HG02938 (cell line): ENCODE results near the gene RCN1.
A peak's percentile ranks its signal among the peaks of the same experiment; 100 is the strongest.
"Not testable (repeated sequence)": the region's sequence is repeated elsewhere in the genome, so short reads cannot be mapped to it uniquely, and the experiment has no call there.

Experiments
- ATAC-seq: cut with Tn5 transposase; IDR thresholded peaks from one replicate; pipeline ENCODE4 v1.9.1; 2021; ENCODE audit warnings: mild to moderate bottlenecking, moderate library complexity; ENCODE audit not compliant: unreplicated experiment

The RCN1 gene

DNA sequence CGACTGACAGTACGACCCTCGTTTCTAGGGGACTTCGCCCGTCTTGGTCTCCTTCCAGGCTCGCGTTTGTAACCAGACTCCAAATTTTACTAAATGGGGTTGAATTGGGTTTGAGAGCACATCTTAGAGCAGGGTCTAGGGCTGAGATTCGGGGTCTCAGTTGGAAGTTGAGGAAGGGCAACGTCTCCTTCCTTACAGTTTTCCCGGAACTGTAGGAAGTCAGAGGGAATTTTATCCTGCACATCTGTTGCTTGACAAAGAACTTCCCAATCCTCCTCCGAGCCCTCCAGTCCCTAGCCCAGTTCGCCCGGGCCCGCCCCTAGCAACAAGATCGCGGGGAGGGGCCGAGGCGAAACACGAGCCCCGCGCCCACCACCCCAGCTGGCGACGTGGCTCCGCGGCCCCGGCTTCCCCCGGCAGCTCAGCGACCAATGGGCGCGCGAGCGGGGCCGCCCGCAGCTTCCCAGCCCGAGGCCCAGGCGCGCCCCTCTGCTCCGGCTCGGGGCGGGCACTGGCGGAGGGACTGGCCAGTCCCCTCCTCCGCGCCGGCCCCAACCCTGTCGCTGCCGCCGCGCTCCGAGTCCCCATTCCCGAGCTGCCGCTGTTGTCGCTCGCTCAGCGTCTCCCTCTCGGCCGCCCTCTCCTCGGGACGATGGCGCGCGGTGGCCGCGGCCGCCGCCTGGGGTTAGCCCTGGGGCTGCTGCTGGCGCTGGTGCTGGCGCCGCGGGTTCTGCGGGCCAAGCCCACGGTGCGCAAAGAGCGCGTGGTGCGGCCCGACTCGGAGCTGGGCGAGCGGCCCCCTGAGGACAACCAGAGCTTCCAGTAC, at the start of gene RCN1:
RCN1 (plus strand) TSS at position 530 of the 826 bp plus-strand sequence; CDS start at position 653, 123 bp downstream.
- peak; percentile 37 for ATAC-seq

GRCh38 chr11:32043737-32044136, 47.1 kb upstream of the RCN1 start:
- no peak for ATAC-seq

DNA sequence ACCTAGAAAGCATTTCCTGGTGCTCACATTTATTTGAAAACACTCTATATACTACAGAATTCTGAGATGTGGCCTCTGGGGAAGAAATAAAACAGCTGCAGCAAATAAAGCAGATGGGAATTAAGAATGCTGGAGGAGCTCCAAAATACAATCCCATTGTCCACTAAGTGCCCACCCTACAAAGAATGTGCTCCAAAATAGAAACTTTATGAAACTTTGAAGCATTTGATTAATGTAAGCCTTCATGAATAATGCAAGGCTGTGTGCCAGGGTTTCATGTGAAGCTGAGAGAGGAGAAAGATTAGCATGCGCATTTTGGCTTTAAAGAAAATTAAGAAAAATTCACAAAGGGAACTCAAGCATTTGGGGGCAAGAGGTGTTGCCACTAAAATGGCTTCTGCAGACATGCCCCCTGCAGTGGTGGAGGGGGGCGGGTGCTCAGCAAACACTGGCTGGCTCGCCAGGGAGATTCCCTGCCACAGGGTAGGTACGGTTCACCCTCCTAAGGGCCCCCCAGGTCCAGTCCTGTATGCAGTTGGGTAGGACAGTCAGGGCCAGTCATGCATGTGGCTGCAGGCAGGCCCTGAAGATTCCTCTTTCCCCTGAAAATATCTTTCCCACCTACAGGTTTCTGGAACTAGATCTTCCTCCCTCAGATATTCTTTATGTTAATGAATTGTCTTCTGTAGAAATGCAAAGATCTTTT, 46.6 kb upstream of the RCN1 start:
- ATAC-seq = no peak

DNA sequence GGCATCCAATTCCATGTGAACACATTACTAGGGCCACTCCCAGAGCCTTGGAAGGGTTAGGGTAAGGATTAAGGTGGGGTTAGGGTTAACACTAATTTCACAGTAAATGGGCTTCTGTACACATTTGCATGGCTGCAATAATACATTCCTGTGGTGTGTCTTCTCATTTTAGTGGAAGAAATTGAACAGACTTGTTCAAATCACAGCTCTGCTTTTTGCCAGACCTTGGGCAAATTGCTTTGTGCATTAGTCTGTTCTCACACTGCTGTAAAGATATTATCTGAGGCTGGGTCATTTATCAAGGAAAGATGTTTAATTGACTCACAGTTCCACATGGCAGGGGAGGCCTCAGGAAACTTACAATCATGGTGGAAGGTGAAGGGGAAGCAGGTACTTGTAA, 45.4 kb upstream of the RCN1 start:
- ATAC-seq = no peak

- ATAC-seq = no peak
Observed at GRCh38 chr11:32050264-32050663, 40.6 kb upstream of the RCN1 start.

GRCh38 chr11:32052215-32052614, 38.7 kb upstream of the RCN1 start:
- ATAC-seq = peak; percentile 49

- no peak for ATAC-seq
Observed at GRCh38 chr11:32053151-32053888, 37.6 kb upstream of the RCN1 start.

GRCh38 chr11:32055861-32056260, 35.0 kb upstream of the RCN1 start:
- no peak for ATAC-seq

DNA sequence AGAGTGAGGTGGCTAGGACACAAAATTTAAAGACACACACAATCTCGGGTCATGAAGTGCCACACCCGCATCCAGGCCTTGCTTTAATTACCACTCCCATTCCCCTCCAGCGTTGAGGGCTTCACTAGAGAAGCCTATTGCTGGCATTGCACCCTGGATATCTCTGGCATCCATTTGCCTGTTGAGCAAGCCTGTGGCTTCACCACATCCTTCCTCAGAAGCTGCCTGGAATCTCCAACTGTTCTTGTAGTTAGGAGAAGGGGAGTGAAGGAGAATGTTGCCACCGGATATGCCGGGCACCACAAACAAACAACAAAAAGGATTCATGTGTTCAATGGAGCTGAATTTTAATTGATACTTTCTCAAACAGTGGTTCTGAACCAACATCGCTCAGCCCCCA, 34.4 kb upstream of the RCN1 start:
- no peak for ATAC-seq

DNA sequence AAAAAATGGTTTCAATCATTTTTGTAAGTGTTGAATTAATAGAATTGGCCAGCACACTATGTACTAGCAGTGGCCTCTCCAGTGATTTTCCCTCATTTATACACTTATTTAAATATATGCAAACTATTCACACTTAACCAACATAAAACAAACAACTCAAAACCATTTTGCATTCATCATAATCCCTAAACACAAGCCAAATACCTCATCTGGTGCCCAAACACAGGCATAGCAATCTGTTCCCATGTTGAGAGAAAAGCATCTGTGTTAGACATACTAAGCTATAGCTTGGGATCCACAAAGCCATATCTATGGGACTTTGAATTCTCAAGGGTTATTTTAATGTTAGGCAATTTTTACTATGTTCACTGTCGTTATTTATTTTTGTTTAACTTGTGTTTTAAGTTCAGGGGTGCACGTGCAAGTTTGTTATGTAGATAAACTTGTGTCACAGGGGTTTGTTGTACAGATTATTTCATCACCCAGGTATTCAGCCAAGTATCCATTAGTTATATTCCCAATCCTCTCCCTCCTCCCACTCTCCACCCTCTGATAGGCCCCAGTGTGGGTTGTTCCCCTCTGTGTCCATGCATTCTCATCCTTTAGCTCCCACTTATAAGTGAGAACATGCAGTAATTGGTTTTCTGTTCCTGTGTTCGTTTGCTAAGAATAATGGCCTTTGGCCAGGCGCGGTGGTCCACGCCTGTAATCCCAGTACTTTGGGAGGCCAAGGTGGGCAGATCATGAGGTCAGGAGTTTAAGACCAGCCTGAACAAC, 31.0 kb upstream of the RCN1 start:
- ATAC-seq = no peak

GRCh38 chr11:32062540-32062939, 28.3 kb upstream of the RCN1 start:
- no peak for ATAC-seq

DNA sequence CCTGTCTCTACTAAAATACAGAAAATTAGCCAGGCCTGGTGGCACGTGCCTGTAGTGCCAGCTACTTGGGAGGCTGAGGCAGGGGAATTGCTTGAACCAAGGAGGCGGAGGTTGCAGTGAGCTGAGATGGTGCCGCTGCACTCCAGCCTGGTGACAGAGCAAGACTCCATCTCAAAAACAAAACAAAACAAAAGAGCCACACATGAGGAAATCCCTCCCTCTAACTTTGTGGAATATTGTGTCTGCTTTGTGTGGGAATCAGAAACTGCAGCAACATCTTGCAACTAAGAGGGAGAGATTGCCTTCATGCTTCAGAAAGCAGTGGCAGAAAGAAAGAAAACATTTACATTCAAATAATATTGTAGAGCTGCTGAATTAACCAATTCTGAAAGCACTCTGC, 27.8 kb upstream of the RCN1 start:
- not testable (repeated sequence) for ATAC-seq

- ATAC-seq = no peak
Observed at GRCh38 chr11:32065865-32066629, 24.8 kb upstream of the RCN1 start.

- ATAC-seq = no peak
Observed at GRCh38 chr11:32068134-32068870, 22.6 kb upstream of the RCN1 start.

- ATAC-seq = peak; percentile 83
Observed at GRCh38 chr11:32069361-32070058, 21.4 kb upstream of the RCN1 start.

DNA sequence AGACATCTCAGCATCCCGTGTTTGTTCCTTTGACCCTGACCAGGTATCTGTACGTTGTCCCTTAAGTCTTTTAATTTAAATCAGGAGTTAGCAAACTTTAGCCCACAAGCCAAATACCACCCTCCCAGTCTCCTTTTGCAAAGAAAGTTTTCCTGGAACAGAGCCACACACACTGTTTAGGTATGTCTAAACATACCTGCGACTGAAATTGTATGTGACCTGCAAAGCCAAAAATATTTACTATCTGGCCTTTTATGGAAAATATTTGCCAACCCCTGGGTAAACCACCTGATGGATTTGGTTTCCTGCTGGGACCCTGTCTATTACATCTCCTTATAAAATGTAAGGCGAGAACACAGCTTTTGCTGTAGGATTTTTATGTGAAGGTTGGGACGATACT, 20.2 kb upstream of the RCN1 start:
- no peak for ATAC-seq

DNA sequence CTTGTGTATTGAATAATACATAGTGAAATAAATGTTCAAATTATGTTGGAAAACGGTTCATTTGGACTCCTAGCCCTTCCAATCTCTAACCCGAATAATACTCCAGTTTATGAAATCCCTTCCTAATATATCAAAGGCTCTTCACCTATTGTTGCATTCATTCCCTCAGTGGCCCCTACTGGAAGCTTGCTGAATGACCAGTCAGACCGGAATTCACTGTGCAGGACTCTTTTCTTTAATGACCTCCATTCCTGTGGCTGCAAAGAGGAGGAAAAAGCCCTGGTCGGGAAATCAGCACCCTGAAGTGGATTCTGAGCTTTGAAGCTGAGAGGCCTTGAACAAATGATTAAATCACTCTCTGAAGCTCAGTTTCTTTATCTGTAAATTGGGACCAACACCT, 19.1 kb upstream of the RCN1 start:
- ATAC-seq = no peak

- ATAC-seq = no peak
Observed at GRCh38 chr11:32072872-32073643, 17.8 kb upstream of the RCN1 start.
